Retinal pigment epithelial cell (primary cell): ENCODE results near the gene ZNRD2.

Experiments
- DNase-seq: peaks from one replicate; pipeline ENCODE4 v3.0.0-alpha.2; 2010; ENCODE audit warnings: low read depth
- H3K4me3 ChIP-seq: 2 replicates; pipeline ENCODE4 v1.5.1; 2011; ENCODE audit warnings: mild to moderate bottlenecking, low read length, control low read depth, moderate library complexity
- CTCF ChIP-seq: conservative IDR thresholded peaks from 2 replicates; pipeline ENCODE4 v1.5.1; 2011; ENCODE audit warnings: low read depth, low read length, control low read depth, inconsistent platforms

ZNRD2 gene

DNA sequence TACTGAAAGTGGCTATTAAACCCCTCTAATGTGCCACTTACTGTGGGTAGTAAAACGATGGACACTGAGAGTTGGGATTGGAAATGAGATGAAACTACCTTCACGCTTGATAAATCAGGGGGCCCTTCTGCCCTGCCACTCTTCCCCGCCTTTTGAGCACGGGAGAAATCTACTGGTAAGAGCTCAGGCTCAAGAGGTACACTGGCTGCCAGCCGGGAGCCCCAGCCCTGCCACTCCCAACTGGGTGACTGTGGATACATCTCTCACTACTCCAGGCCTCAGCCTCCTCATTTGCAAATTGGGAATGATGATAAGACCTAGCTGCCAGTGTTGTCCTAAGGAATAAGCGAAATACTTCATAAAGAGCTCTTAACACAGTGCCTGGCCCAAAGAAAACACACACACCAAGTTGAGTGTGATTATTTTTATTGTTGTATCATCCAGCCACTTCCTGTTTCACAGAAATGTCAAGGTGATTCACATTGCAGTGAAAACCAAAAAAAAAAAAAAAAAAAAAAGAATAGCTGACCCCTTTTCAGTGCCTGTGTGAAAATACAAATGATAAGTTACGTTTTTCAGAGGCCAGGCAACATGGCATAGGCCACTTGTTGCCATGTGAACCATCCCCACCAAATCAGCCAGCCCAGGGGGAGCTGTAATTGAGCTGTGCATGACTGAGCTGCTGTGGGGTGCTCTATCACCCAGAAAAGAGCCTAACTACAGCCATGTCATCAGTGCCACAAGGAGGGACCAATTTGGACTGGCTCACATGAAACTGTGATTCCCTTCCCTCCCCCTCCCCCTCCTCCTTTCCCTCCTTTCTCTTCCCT is 4.4 kb upstream of the ZNRD2 start:
- H3K4me3 ChIP-seq = no peak overlapping the region
- no peak for TF ChIP-seq CTCF
- DNase-seq = no peak

- TF ChIP-seq CTCF = no peak
- DNase-seq = no peak
- H3K4me3 ChIP-seq = peak overlapping the region; percentile 94
These were observed 909 bp upstream of the ZNRD2 start for GRCh38 chr11:65569164-65569972.

DNA sequence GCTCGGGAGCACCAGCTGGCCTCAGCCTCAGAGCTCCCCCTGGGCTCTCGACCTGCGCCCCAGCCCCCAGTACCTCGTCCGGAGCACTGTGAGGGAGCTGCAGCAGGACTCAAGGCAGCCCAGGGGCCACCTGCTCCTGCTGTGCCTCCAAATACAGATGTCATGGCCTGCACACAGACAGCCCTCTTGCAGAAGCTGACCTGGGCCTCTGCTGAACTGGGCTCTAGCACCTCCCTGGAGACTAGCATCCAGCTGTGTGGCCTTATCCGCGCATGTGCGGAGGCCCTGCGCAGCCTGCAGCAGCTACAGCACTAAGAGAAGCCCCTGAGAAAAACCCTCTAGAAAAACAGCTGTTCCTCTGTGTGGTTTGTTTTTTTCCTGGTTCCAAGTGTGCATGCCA is 1.1 kb downstream of the ZNRD2 start:
- TF ChIP-seq CTCF = no peak
- DNase-seq = no peak
- peak overlapping the region; percentile 94 for H3K4me3 ChIP-seq

DNA sequence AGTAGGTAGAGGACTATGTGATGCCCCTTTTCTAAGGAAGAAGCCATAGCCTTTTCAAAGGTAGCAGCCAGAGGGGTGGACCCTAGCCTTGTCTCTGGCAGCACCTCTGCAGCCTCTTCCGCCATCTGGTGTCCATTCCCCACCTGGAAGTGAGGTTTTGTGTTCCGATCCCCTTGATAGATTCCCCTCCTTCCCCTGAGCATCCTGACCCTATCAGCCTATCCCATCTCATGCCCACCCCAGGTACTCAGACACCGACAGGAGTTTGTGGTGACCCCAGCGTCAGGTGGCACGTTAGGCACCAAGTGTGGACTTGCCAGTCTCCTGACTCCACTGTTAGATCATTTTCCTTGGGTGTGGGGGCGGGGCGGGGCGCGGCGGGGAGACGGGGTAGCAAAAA is 1.7 kb downstream of the ZNRD2 start:
- DNase-seq = no peak
- peak; percentile 63 for TF ChIP-seq CTCF
- H3K4me3 ChIP-seq = peak overlapping the region; percentile 94

GRCh38 chr11:65572356-65573051 is 2.2 kb downstream of the ZNRD2 start, which contains the start of gene FAM89B:
FAM89B (plus strand) TSS chr11:65572538; CDS start chr11:65572670, 132 bp downstream.
- DNase-seq = no peak

More at GRCh38 chr11:65572356-65573051, 2.2 kb downstream of the ZNRD2 start, which contains the start of gene FAM89B:
- TF ChIP-seq CTCF = no peak
- H3K4me3 ChIP-seq = peak within 1 kb of the TSS; percentile 94
